ENCODE results near the gene CEACAM21.
A peak's percentile ranks its signal among the peaks of the same experiment; 100 is the strongest.

Gene CEACAM21

GRCh38 chr19:41541990-41542584 lies 33.9 kb upstream of the CEACAM21 start:
- H3K23ac ChIP-seq (ENCODE audit: low read length) = no peak overlapping the region
- peaks cover 3% of the 10 kb centered on the region for H3K9me3 ChIP-seq (ENCODE audit: insufficient read depth, low read depth, low read length)
- H2BK12ac ChIP-seq (ENCODE audit: low read length) = no peak overlapping the region
- no peak overlapping the region for H3K27ac ChIP-seq (ENCODE audit: low read depth, low read length)
- H2AFZ ChIP-seq (ENCODE audit: insufficient read depth, low read length, poor library complexity) = no peak overlapping the region
- no peaks in the 10 kb centered on the region for H3K79me2 ChIP-seq (ENCODE audit: control insufficient read depth, insufficient read depth, low read length, poor library complexity)
- H3K4me2 ChIP-seq (ENCODE audit: low read length) = no peak overlapping the region
- no peaks in the 10 kb centered on the region for H3K36me3 ChIP-seq (ENCODE audit: control insufficient read depth in 1 of 2, insufficient read depth in 2 of 2, low read length in 2 of 2)
- no peaks in the 10 kb centered on the region for H3K4me1 ChIP-seq (ENCODE audit: control insufficient read depth in 1 of 2, insufficient read depth in 2 of 2, low read length in 2 of 2)
- H3K18ac ChIP-seq (ENCODE audit: low read length) = no peak overlapping the region
- H3K14ac ChIP-seq (ENCODE audit: low read length) = no peak overlapping the region
- H2BK5ac ChIP-seq (ENCODE audit: low read depth, low read length, poor library complexity) = no peak overlapping the region
- H3K4me3 ChIP-seq (ENCODE audit: low read depth, low read length) = no peak overlapping the region
- no peak overlapping the region for H2BK120ac ChIP-seq (ENCODE audit: insufficient read depth, low read length, poor library complexity)
- no peak overlapping the region for H4K8ac ChIP-seq (ENCODE audit: low read depth, low read length)
- no peak overlapping the region for H4K12ac ChIP-seq (ENCODE audit: low read depth, low read length)
- no CpG with 5 or more reads among the region's 13 CpGs for WGBS (ENCODE audit: extremely low coverage, insufficient coverage, insufficient read length)
- H3K27me3 ChIP-seq (ENCODE audit: insufficient read depth, low read length) = no peaks in the 10 kb centered on the region
- H3K79me1 ChIP-seq (ENCODE audit: low read length) = no peaks in the 10 kb centered on the region
- DNase-seq = peak in 1 of 2 donors; percentile 53
- no peak overlapping the region for H2AK5ac ChIP-seq (ENCODE audit: low read length)
- no peak overlapping the region for H4K91ac ChIP-seq (ENCODE audit: low read depth, low read length)
- no peak overlapping the region for H3K9ac ChIP-seq (ENCODE audit: low read length)
- H3K4ac ChIP-seq (ENCODE audit: low read depth, low read length) = no peak overlapping the region

GRCh38 chr19:41542622-41543021 lies 33.3 kb upstream of the CEACAM21 start:
- Histone ChIP-seq H3K18ac (ENCODE audit: low read length) (no peak overlapping the region), H2BK5ac (ENCODE audit: low read depth, low read length, poor library complexity) (no peak overlapping the region), H2AFZ (ENCODE audit: insufficient read depth, low read length, poor library complexity) (no peak overlapping the region), H3K9me3 (ENCODE audit: insufficient read depth, low read depth, low read length) (no peaks in the 10 kb centered on the region), H2BK12ac (ENCODE audit: low read length) (no peak overlapping the region), H3K79me2 (ENCODE audit: control insufficient read depth, insufficient read depth, low read length, poor library complexity) (no peaks in the 10 kb centered on the region), H3K4me1 (ENCODE audit: control insufficient read depth in 1 of 2, insufficient read depth in 2 of 2, low read length in 2 of 2) (no peaks in the 10 kb centered on the region), H4K8ac (ENCODE audit: low read depth, low read length) (no peak overlapping the region), H3K27me3 (ENCODE audit: insufficient read depth, low read length) (no peaks in the 10 kb centered on the region), H3K4ac (ENCODE audit: low read depth, low read length) (no peak overlapping the region), H3K9ac (ENCODE audit: low read length) (no peak overlapping the region), H3K23ac (ENCODE audit: low read length) (no peak overlapping the region), H3K27ac (ENCODE audit: low read depth, low read length) (no peak overlapping the region), H3K79me1 (ENCODE audit: low read length) (no peaks in the 10 kb centered on the region), H4K12ac (ENCODE audit: low read depth, low read length) (no peak overlapping the region), H3K4me3 (ENCODE audit: low read depth, low read length) (no peak overlapping the region), H2AK5ac (ENCODE audit: low read length) (no peak overlapping the region), H3K36me3 (ENCODE audit: control insufficient read depth in 1 of 2, insufficient read depth in 2 of 2, low read length in 2 of 2) (no peaks in the 10 kb centered on the region), H3K4me2 (ENCODE audit: low read length) (no peak overlapping the region), H3K14ac (ENCODE audit: low read length) (no peak overlapping the region), H2BK120ac (ENCODE audit: insufficient read depth, low read length, poor library complexity) (no peak overlapping the region), H4K91ac (ENCODE audit: low read depth, low read length) (no peak overlapping the region)
- no peak for DNase-seq
- no CpG with 5 or more reads among the region's 4 CpGs for WGBS (ENCODE audit: extremely low coverage, insufficient coverage, insufficient read length)

DNA sequence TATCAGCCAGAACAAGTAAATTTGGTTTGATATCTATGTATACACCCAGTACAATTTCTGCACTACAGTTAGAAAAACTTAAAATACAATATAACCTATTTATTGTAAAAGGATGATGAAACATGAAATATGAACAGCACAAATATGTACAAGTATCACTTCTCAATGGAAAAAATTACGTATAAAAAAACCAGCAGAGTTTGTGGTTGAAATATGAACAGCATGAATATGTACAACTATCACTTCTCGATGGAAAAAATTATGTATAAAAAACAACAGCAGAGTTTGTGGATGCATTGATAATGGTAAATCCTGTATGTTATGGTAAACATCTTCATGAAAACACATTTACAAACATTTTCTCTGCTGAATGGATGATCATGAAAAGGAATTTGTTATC lies 32.4 kb upstream of the CEACAM21 start:
- H3K36me3 ChIP-seq (ENCODE audit: control insufficient read depth in 1 of 2, insufficient read depth in 2 of 2, low read length in 2 of 2) = no peaks in the 10 kb centered on the region
- no peak overlapping the region for H4K91ac ChIP-seq (ENCODE audit: low read depth, low read length)
- H2AK5ac ChIP-seq (ENCODE audit: low read length) = no peak overlapping the region
- H3K27me3 ChIP-seq (ENCODE audit: insufficient read depth, low read length) = no peaks in the 10 kb centered on the region
- no CpG with 5 or more reads among the region's 2 CpGs for WGBS (ENCODE audit: extremely low coverage, insufficient coverage, insufficient read length)
- H3K4me1 ChIP-seq (ENCODE audit: control insufficient read depth in 1 of 2, insufficient read depth in 2 of 2, low read length in 2 of 2) = no peaks in the 10 kb centered on the region
- H3K9ac ChIP-seq (ENCODE audit: low read length) = no peak overlapping the region
- no peak overlapping the region for H2BK5ac ChIP-seq (ENCODE audit: low read depth, low read length, poor library complexity)
- no peak overlapping the region for H3K4me2 ChIP-seq (ENCODE audit: low read length)
- no peak overlapping the region for H3K27ac ChIP-seq (ENCODE audit: low read depth, low read length)
- no peaks in the 10 kb centered on the region for H3K79me1 ChIP-seq (ENCODE audit: low read length)
- H2AFZ ChIP-seq (ENCODE audit: insufficient read depth, low read length, poor library complexity) = no peak overlapping the region
- H3K14ac ChIP-seq (ENCODE audit: low read length) = no peak overlapping the region
- H3K4ac ChIP-seq (ENCODE audit: low read depth, low read length) = no peak overlapping the region
- H2BK120ac ChIP-seq (ENCODE audit: insufficient read depth, low read length, poor library complexity) = no peak overlapping the region
- no peaks in the 10 kb centered on the region for H3K79me2 ChIP-seq (ENCODE audit: control insufficient read depth, insufficient read depth, low read length, poor library complexity)
- H3K4me3 ChIP-seq (ENCODE audit: low read depth, low read length) = no peak overlapping the region
- no peak overlapping the region for H4K8ac ChIP-seq (ENCODE audit: low read depth, low read length)
- no peak overlapping the region for H3K23ac ChIP-seq (ENCODE audit: low read length)
- no peak overlapping the region for H3K18ac ChIP-seq (ENCODE audit: low read length)
- no peak for DNase-seq
- H4K12ac ChIP-seq (ENCODE audit: low read depth, low read length) = no peak overlapping the region
- no peak overlapping the region for H2BK12ac ChIP-seq (ENCODE audit: low read length)
- H3K9me3 ChIP-seq (ENCODE audit: insufficient read depth, low read depth, low read length) = no peaks in the 10 kb centered on the region

- no peak overlapping the region for H3K23ac ChIP-seq (ENCODE audit: low read length)
- no peak overlapping the region for H2BK12ac ChIP-seq (ENCODE audit: low read length)
- H4K91ac ChIP-seq (ENCODE audit: low read depth, low read length) = no peak overlapping the region
- no peak overlapping the region for H3K18ac ChIP-seq (ENCODE audit: low read length)
- H3K4me3 ChIP-seq (ENCODE audit: low read depth, low read length) = no peak overlapping the region
- H3K79me1 ChIP-seq (ENCODE audit: low read length) = no peaks in the 10 kb centered on the region
- peaks cover 3 to 5% of the 10 kb centered on the region in 2 experiments for H3K4me1 ChIP-seq (ENCODE audit: control insufficient read depth in 1 of 2, insufficient read depth in 2 of 2, low read length in 2 of 2)
- no peak overlapping the region for H4K8ac ChIP-seq (ENCODE audit: low read depth, low read length)
- H2BK5ac ChIP-seq (ENCODE audit: low read depth, low read length, poor library complexity) = no peak overlapping the region
- no peak overlapping the region for H3K9ac ChIP-seq (ENCODE audit: low read length)
- no CpG with 5 or more reads among the region's 6 CpGs for WGBS (ENCODE audit: extremely low coverage, insufficient coverage, insufficient read length)
- H3K27me3 ChIP-seq (ENCODE audit: insufficient read depth, low read length) = no peaks in the 10 kb centered on the region
- H2AK5ac ChIP-seq (ENCODE audit: low read length) = no peak overlapping the region
- H3K9me3 ChIP-seq (ENCODE audit: insufficient read depth, low read depth, low read length) = no peaks in the 10 kb centered on the region
- H2AFZ ChIP-seq (ENCODE audit: insufficient read depth, low read length, poor library complexity) = peak overlapping the region; percentile 10
- H3K36me3 ChIP-seq (ENCODE audit: control insufficient read depth in 1 of 2, insufficient read depth in 2 of 2, low read length in 2 of 2) = no peaks in the 10 kb centered on the region
- DNase-seq = no peak
- no peak overlapping the region for H3K14ac ChIP-seq (ENCODE audit: low read length)
- H2BK120ac ChIP-seq (ENCODE audit: insufficient read depth, low read length, poor library complexity) = no peak overlapping the region
- H4K12ac ChIP-seq (ENCODE audit: low read depth, low read length) = no peak overlapping the region
- H3K79me2 ChIP-seq (ENCODE audit: control insufficient read depth, insufficient read depth, low read length, poor library complexity) = no peaks in the 10 kb centered on the region
- H3K4ac ChIP-seq (ENCODE audit: low read depth, low read length) = no peak overlapping the region
- H3K4me2 ChIP-seq (ENCODE audit: low read length) = no peak overlapping the region
- no peak overlapping the region for H3K27ac ChIP-seq (ENCODE audit: low read depth, low read length)
Observed at GRCh38 chr19:41545547-41545946, 30.4 kb upstream of the CEACAM21 start.

Measured in trophoblast cell (in vitro differentiated cells and primary cell).